ENCODE measurements around the gene NOVA1.

The NOVA1 gene

GRCh38 chr14:26589925-26590324 lies 7.9 kb downstream of the NOVA1 start:
- no peak for DNase-seq

GRCh38 chr14:26577711-26578110 lies 20.1 kb downstream of the NOVA1 start:
- DNase-seq = no peak

- no peak for DNase-seq
Observed at GRCh38 chr14:26554069-26554772, 43.6 kb downstream of the NOVA1 start.

GRCh38 chr14:26549571-26549970 lies 48.3 kb downstream of the NOVA1 start:
- no peak for DNase-seq

- DNase-seq = no peak
Observed at GRCh38 chr14:26548406-26548805, 49.4 kb downstream of the NOVA1 start.

GRCh38 chr14:26538176-26538575 lies 59.7 kb downstream of the NOVA1 start:
- no peak for DNase-seq

- no peak for DNase-seq
Observed at GRCh38 chr14:26531894-26532293, 65.9 kb downstream of the NOVA1 start.

- DNase-seq = no peak
Observed at GRCh38 chr14:26528415-26529182, 69.2 kb downstream of the NOVA1 start.

GRCh38 chr14:26527095-26527494 lies 70.7 kb downstream of the NOVA1 start:
- no peak for DNase-seq

- DNase-seq = no peak
Observed at GRCh38 chr14:26526137-26526536, 71.7 kb downstream of the NOVA1 start.

- DNase-seq = no peak
Observed at GRCh38 chr14:26525085-26525484, 72.7 kb downstream of the NOVA1 start.

- DNase-seq = no peak
Observed at GRCh38 chr14:26522967-26523366, 74.9 kb downstream of the NOVA1 start.

- no peak for DNase-seq
Observed at GRCh38 chr14:26517771-26518170, 80.1 kb downstream of the NOVA1 start.

- no peak for DNase-seq
Observed at GRCh38 chr14:26500028-26500427, 97.8 kb downstream of the NOVA1 start.

GRCh38 chr14:26499546-26499945 lies 98.3 kb downstream of the NOVA1 start:
- no peak for DNase-seq

GRCh38 chr14:26486922-26487321 lies 110.9 kb downstream of the NOVA1 start:
- no peak for DNase-seq

GRCh38 chr14:26484562-26484961 lies 113.3 kb downstream of the NOVA1 start:
- DNase-seq = no peak

- DNase-seq = no peak
Observed at GRCh38 chr14:26478967-26479366, 118.9 kb downstream of the NOVA1 start.

- DNase-seq = no peak
Observed at GRCh38 chr14:26466862-26467261, 131.0 kb downstream of the NOVA1 start.

- no peak for DNase-seq
Observed at GRCh38 chr14:26463136-26463535, 134.7 kb downstream of the NOVA1 start.

- DNase-seq = no peak
Observed at GRCh38 chr14:26454105-26454504, 143.7 kb downstream of the NOVA1 start.

GRCh38 chr14:26448181-26448855 lies 149.5 kb downstream of the NOVA1 start:
- peak in 1 of 2 experiments; percentile 28 for DNase-seq

GRCh38 chr14:26444822-26445221 lies 153.0 kb downstream of the NOVA1 start:
- DNase-seq = no peak

GRCh38 chr14:26443654-26444053 lies 154.2 kb downstream of the NOVA1 start:
- DNase-seq = peak; percentile 28 to 44

Data from NCI-H1930 (cell line).